ENCODE measurements around the gene TMEM184A.

DNA sequence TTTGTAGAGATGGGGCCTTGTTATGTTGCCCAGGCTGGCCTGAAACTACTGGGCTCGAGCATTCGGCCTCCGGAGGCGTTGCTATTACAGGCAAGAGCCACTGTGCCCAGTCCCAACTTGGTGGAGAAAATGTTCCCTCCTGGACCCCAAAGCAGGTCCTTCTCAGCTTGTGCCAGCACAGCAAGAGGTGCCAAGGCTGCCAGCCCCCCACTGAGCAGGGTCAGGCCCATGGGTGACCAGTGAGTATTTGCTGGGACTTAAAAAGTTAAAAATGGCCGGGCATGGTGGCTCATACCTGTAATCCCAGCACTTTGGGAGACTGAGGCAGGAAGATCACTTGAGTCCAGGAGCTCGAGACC lies 20.9 kb downstream of the TMEM184A start:
- TF ChIP-seq, protein P1, sequence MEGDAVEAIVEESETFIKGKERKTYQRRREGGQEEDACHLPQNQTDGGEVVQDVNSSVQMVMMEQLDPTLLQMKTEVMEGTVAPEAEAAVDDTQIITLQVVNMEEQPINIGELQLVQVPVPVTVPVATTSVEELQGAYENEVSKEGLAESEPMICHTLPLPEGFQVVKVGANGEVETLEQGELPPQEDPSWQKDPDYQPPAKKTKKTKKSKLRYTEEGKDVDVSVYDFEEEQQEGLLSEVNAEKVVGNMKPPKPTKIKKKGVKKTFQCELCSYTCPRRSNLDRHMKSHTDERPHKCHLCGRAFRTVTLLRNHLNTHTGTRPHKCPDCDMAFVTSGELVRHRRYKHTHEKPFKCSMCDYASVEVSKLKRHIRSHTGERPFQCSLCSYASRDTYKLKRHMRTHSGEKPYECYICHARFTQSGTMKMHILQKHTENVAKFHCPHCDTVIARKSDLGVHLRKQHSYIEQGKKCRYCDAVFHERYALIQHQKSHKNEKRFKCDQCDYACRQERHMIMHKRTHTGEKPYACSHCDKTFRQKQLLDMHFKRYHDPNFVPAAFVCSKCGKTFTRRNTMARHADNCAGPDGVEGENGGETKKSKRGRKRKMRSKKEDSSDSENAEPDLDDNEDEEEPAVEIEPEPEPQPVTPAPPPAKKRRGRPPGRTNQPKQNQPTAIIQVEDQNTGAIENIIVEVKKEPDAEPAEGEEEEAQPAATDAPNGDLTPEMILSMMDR (IDR thresholded peaks at IDR 0.05; ENCODE audit: poor library complexity) = no peak
- no peak for TF ChIP-seq EZH2 (IDR thresholded peaks at IDR 0.05; ENCODE audit: borderline replicate concordance)

Data from hepatocyte (in vitro differentiated cells).